KBM-7 (cell line): ENCODE measurements around the gene SPHKAP.
"Not testable (repeated sequence)": the region's sequence is repeated elsewhere in the genome, so short reads cannot be mapped to it uniquely, and the experiment has no call there.

ENCODE experiments used
- DNase-seq: peaks from one replicate; pipeline ENCODE4 v3.0.0-alpha.2; 2015
- in situ Hi-C: fragments of 300-500 bp; cut with MboI; formaldehyde crosslinking; loops from 2 replicates; pipeline ENCODE4 v1.14.3; 2020; ENCODE audit warnings: low sequenced_read_pairs, low pct_unique_long_range_greater_than_20kb, mixed read lengths

Gene SPHKAP

DNA sequence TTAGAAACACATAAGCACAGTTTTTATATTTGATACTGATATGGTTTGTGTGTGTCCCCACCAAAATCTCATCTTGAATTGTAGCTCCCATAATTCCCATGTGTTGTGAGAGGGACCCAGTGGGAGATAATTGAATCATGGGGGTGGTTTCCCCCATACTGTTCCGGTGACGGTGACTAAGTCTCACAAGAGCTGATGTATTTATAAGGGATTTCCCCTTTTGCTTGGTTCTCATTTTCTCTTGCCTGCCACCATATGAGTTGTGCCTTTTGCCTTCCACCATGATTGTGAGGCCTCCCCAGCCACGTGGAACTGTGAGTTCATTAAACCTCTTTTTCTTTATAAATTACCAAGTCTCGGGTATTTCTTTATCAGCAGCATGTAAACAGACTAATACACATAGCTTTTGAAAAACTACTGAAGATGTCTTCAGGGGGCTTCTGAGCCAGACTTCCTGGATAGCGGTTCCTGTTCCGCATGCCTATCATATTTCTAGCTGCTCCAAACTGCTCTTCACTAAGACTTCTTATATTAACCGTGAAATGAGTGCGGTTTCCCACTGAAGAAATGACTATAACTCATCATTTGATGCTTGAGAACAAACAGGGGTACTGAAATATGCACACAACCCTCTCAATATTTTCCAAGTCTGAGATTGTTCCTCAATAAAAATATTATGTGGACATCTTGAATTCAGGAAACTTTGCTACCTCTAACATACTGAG lies 75.8 kb downstream of the SPHKAP start:
- in situ Hi-C loops = no loop called here
- DNase-seq = no peak

DNA sequence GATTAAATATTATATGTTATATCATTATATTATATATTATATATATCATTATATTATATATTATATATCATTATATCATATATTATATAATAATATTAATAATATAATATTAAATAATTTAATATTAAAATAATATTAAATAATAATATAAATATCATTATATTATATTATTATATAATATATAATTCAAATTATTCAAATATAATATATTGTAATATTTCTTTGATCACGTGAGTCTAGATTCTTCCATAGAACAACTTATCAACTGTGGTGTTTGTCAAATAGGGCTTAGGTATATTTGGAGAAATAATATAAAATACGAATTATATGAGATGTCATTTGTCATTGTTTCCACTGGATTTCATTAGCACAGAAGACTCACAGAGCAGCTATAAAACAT lies 77.3 kb downstream of the SPHKAP start:
- in situ Hi-C loops = no loop called here
- DNase-seq = no peak

DNA sequence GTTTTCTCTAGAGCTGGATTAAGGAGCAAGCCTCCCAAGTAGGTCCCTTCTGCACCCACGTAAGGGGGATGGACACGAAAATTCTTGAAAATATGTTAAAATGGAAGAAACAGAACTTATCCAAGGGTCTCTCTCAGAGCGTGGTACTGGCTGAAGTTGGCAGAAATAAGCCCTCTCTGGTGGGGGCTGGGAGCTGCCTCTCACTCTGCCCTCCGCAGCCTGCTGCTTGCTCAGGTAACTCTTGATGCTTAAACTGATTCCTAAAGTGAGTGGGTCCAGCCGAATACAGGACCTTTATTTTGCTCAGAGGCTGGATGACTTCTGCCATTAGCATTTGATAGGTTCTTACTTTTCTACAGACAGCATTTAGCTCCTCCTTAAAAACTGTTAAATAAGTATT lies 78.1 kb downstream of the SPHKAP start:
- in situ Hi-C loops = no loop called here
- no peak for DNase-seq

DNA sequence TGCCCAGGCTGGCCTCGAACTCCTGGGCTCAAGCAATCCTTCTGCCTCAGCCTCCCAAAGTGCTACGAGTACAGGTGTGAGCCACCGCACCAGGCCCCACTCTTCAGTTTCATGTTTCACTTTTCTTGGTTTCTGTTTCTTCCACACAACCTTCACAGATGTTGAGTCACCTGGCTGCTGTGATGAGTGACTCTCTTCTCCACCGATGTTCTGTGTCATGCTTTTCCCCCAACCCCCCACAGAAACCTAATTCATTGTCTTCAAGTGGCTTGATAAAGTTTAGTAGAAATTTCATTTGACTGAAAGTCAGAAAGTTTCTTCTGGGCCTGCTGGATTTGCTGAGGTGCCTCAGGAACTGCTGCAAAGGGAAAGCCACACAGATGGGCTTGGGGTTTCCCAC lies 78.5 kb downstream of the SPHKAP start:
- DNase-seq = no peak
- in situ Hi-C loops = no loop called here

DNA sequence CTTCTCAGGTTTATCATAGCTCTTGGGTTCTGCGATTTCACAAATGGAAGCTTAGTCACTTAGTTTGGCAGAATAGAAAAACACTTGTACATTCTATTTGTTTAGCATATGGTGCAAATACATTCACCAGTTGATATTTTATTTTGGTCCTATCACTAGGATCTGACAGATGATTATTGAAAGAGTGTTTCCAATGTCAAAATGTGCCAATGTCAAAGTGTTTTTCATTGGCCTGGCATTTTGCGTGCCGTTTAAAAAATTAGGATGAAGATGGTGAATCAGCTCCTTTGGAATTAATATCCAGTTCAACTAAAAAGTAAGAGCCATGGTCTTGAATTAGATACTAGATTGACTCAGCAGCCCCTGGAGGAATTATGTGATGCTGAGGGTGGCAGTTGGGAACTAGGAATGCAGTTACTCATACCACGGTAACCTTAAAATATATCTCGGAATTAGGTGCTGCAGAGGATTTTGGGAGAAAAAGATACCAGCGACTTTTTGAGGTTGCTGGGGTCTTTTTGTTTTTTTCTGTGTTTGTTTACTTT lies 87.0 kb downstream of the SPHKAP start:
- no peak for DNase-seq
- in situ Hi-C loops = loop anchor here (25.0 kb wide), 1 partner anchor 93 kb away; the partner anchor contains the start of gene SPHKAP

DNA sequence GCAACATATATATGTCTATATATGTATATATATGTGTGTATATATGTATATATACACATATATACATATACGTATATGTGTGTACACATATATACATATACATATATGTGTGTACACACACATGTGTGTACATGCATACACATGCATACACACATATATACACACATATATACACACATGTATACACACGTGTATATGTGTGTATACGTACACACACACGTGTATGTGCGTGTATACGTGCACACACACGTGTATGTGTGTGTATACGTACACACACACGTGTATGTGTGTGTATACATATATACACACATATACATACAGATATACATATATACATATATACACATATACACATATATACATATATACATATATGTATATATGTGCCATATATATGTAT lies 89.4 kb downstream of the SPHKAP start:
- in situ Hi-C loops = loop anchor here (25.0 kb wide), 1 partner anchor 95 kb away; the partner anchor contains the start of gene SPHKAP

DNA sequence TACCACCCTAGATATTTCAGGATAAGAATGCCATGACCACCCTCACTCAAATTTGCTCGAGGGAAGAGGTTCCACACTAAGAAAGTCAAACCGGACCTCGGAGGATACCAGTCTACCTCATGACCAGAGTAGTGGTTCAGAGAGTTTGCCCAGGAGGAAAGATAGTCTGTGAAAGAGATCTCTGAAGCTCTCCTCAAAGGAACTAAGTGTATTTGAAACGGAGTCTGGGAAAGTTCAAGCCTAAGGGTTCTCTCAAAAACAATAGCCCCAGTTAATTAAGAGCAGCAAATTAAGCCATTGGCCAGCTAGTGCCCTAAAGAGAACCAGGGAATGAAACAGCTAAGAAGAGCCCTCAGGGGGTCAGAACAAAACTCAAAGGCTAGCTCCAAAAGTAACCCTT lies 94.9 kb downstream of the SPHKAP start:
- no peak for DNase-seq
- in situ Hi-C loops = loop anchor here (25.0 kb wide), 1 partner anchor 101 kb away; the partner anchor contains the start of gene SPHKAP

More for the DNA sequence above, 89.4 kb downstream of the SPHKAP start:
- no peak for DNase-seq

DNA sequence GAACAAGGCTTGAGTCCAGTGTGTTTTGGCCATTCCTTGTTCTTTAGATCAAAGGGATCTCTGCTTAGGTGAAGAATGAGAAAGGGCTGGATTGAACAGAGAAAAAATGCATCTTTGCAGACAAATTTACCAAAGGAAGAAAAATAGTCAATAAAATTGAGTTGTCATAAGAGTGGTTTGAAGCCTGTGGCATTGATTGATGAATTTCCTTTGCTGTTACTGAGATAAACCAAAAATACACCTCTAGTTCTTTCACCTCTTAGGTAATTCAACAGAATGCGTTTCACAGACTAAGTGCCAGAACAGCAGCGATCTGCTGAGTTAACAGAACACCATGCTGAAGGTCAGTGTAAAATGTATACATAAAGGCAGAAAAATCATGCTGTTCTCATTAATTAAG lies 96.8 kb downstream of the SPHKAP start:
- no peak for DNase-seq
- in situ Hi-C loops = loop anchor here (25.0 kb wide), 1 partner anchor 103 kb away; the partner anchor contains the start of gene SPHKAP

DNA sequence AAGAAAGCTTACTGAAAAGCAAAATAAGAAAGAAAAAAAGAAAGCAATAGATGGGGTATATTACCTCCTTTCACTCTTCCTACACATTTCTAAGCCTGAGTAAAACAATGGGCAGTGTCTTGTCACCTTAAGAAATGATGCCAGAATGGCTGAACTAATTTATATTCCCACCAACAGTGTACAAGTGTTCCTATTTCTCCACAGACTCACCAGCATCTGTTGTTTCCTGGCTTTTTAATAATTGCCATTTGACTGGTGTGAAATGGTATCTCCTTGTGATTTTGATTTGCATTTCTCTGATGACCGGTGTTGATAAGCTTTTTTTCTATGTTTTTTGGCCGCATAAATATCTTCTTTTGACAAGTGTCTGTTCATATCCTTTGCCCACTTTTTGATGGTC lies 98.4 kb downstream of the SPHKAP start:
- in situ Hi-C loops = loop anchor here (25.0 kb wide), 1 partner anchor 104 kb away; the partner anchor contains the start of gene SPHKAP
- DNase-seq = no peak

DNA sequence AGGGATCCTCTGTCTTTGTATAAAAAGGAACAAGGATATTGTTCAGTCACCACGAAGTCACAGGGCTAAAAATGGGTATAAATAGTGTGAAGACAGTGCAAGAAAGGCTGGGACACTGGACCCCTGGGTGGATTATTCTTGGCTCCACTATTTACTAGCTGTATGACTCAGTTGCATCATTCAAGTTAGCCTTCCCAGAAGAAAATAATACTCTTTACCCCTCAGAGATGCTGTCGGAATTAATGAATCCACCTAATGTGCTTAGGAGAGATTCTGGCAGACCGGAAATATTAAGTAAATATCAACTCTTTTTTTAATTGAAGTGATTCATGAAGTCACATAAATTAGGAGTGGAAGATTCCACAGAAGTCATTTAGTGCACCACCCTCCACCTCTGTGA lies 98.9 kb downstream of the SPHKAP start:
- in situ Hi-C loops = loop anchor here (25.0 kb wide), 1 partner anchor 105 kb away; the partner anchor contains the start of gene SPHKAP
- DNase-seq = no peak

DNA sequence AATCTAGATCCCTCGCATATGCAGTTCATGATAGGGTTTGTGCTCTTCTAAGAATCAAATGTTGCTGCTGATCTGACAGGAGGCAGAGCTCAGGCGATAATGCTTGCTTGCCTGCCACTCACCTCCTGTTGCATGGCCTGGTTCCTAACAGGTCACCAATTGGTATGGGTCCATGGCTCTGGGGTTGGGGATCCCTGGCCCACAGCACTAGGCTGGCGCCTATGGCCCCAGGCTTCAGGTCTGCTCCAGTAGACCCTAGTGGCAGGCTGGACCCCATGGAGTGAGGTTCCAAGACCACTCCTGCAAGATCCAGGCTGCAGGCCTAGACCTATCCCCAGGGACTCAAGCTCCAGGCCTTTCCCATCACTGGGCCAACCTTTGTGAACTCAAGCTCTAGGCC lies 102.3 kb downstream of the SPHKAP start:
- in situ Hi-C loops = loop anchor here (25.0 kb wide), 1 partner anchor 108 kb away; the partner anchor contains the start of gene SPHKAP
- DNase-seq = no peak

DNA sequence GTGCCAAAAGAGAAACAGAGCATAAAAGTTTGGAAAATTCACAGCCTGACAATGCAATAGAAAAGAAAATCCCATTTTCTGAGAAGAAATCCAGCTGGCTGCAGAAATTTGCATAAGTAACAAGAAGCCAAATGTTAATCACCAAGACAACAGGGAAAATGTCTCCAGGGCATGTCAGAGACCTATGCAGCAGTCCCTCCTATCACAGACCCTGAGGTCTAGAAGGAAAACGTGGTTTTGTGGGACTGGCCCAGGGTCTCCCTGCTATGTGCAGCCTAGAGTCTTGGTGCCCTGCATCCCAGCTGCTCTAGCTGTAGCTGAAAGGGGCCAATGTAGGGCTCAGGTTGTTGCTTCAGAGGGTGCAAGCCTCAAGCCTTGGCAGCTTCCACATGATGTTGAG lies 104.8 kb downstream of the SPHKAP start:
- in situ Hi-C loops = loop anchor here (25.0 kb wide), 1 partner anchor 111 kb away; the partner anchor contains the start of gene SPHKAP
- DNase-seq = not testable (repeated sequence)

DNA sequence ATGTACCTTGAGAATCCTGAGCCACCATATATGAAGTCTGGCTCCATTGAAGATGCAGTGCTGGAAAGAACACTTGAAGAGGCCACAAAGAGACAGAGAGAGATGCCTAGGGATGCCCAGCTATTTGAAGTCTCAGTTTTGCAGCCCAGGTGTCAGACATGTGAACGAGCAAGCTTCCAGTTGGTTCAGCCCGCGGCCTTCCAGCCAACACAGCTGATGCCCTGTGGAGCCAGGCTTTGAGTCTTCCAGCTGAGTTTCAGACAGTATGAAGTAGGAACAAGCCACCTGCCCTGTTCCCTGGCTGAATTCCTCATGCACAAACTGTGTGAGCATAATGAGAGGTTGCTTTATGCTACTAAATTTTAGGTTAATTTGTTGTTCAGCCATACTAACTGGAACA lies 108.8 kb downstream of the SPHKAP start:
- in situ Hi-C loops = no loop called here
- no peak for DNase-seq

DNA sequence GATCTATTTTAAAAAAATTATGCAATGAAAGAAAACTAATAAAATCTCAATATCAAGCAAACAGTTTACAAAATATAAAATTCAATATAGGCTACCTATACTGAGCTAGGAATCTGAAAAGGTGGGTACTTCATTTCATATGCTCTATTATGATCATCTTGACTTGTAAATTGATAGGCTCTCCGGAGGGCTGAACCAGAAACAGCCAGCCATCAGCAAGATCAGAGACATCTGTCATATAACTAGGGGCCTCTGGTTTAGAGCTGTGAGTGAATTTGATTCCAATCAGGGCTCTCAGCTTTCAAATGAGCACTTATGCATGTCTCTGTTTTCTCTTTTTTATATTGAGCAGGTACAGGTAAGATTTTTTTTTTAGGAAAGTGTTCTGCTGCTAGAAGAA lies 114.2 kb downstream of the SPHKAP start:
- in situ Hi-C loops = no loop called here
- DNase-seq = no peak

DNA sequence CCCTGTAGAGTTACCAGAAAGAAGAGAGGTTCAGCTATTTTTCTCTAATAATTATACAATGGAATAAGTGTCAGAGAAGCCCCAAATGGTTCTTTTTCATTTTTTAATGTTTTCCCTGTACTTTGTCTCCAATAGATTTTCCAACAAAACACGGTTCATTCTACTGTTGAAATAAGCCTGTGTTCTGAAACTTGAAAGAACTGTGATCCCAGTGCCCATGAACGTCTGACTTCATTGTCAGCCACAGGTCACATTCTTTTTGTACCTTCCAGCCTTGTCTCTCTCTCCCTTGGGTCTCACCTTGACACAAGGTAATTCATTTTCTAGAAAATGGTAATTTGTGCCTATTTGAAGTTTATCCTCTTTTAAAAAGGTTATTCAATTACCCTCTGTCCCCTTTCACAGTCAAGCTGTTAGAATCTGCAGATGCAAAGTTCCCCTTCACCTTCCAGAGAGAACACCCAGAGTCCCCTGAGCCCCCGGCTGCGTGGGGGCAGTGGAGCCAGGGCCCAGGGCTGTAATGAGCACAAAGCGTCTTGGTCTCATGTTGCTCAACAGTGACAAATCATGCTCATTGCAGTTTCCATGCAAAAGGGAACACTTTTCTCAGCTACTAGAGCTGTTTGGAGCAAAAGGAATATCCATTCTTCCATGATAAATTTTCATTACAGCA lies 115.2 kb downstream of the SPHKAP start:
- in situ Hi-C loops = no loop called here
- DNase-seq = no peak

DNA sequence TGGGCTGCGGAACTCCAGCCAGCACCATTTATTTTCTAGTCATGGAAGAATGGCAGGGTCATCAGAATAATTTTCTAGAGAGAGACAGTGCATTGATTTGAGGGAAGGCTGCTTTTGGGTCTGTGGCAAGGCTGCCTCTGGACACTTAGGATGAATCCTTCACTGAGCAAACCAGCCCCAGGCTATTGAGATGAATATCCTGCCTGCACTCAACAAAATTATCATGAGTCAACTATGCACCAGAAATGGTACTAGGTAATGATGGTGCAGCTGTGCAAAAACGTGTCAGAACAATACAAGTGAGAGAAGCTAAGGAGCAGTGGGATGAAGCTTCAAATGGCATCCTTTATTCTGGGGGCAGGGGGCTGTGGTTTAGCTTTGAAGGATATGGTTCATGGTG lies 115.8 kb downstream of the SPHKAP start:
- in situ Hi-C loops = no loop called here
- DNase-seq = no peak

DNA sequence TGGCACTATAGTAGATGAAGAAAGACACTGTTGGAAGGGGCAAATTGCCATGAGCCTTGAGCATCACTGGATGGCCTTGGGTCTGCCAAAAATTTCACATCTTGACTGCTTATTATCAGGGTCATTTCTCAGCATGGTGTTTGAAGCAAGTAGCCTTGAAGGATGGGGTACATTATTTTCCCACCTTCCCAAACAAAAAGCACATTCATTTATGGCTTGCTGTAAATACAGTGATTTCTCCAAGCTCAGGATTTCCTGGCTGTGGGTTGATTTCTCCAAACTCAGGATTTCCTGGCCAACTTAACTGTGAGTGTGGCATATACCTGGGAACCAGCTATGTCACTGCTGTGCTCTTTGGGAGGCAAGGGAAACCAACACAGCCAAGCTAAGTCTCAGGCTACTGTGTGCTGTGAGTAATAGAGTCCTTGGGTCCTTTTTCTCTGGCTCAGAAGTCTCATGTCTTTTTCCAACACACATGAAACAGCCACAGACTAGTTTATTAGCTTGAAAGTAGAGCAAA lies 116.6 kb downstream of the SPHKAP start:
- in situ Hi-C loops = no loop called here
- no peak for DNase-seq

DNA sequence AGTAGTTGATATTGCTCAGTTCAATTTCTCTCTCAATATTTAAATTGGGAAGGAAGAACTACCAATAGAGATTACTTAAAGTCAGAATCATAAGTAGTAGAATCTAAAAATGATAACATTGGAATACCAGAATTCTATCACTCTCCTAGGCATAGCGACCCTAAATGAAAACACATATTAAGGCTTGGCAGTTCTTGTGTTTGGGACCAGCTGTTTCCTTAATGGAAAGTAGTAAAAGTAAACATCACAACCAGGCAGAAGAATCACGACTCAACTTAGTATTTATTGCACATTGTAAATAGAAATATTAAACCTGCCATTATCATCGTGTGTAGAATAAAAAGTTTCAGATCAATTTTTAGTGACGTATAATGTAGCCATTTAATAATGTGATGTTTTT lies 117.5 kb downstream of the SPHKAP start:
- in situ Hi-C loops = no loop called here
- DNase-seq = no peak

DNA sequence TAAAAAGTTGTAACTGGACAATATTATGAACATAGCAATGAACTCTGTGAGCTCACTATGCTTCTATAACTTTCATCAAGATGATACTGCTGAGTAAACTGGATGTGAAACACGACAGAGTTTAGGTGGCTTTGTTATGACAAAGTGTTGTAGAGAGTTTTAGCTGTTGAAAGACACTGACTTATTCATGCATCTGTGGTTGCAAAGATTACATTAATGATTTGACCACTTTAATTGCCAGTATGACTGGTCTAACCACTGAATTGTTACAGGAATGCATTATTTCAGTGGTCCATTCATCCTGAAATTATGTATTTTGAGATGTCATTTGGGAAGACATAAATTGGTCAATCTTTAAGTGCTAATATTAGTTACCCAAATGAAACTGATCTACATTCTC lies 117.9 kb downstream of the SPHKAP start:
- no peak for DNase-seq
- in situ Hi-C loops = no loop called here

DNA sequence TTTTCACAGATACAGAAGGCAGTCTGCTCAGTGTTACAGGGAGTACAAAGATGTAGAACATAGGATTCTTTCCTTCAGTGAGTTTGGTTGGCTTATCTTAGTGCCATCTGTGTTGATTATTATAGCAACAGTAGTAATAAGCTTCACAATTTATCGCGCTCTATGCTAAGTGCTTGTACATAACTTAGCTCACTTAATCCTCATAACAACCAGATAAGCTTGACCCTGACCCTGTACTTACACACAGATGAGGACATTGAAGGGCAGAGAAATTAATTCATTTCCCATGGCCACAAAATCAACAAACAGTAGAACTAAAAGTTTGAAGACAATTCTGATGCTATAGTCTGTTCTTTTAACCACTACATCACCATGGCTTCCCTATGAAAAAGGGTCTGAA lies 121.8 kb downstream of the SPHKAP start:
- in situ Hi-C loops = no loop called here
- DNase-seq = no peak
